Measurements from ENCODE around the gene VAC14. TPM values are rescaled to one million over a fixed set of nuclear protein-coding genes. Genes with fewer than 3 reads are reported as not detected.
"Not testable (repeated sequence)": the region's sequence is repeated elsewhere in the genome, so short reads cannot be mapped to it uniquely, and the experiment has no call there.

Gene VAC14
- total RNA-seq (19.5 TPM), polyA plus RNA-seq (ENCODE audit: insufficient read depth in 1 of 8, insufficient read length in 8 of 8, low replicate concordance in 1 of 8) (10 to 100 TPM; 22.4 to 28.9 (median 25.4) TPM)
- long read RNA-seq, donor 1, partial matches to known transcripts, result 0 of 4 reads
- long read RNA-seq, donor 1, other reads (novel, unspliced or antisense), result 0 of 4 reads
- long read RNA-seq, donor 2, partial matches to known transcripts, result 0 of 2 reads
- long read RNA-seq, donor 2, other reads (novel, unspliced or antisense), result 0 of 2 reads
- long read RNA-seq, donor 3, transcript VAC14-212 (1 exons, 3,609 nt), result major isoform, 5 of 8 reads
- long read RNA-seq, donor 3, partial matches to known transcripts, result 0 of 8 reads
- long read RNA-seq, donor 3, other reads (novel, unspliced or antisense), result 0 of 8 reads
- long read RNA-seq, donor 4, transcript VAC14-212 (1 exons, 3,609 nt), result major isoform, 6 of 10 reads
- long read RNA-seq, donor 4, partial matches to known transcripts, result 0 of 10 reads
- long read RNA-seq, donor 4, other reads (novel, unspliced or antisense), result 0 of 10 reads
- long read RNA-seq, donor 5, transcript VAC14-201 (19 exons, 3,099 nt), result minor isoform, 5 of 12 reads
- long read RNA-seq, donor 5, transcript VAC14-212 (1 exons, 3,609 nt), result major isoform, 6 of 12 reads
- long read RNA-seq, donor 5, partial matches to known transcripts, result 0 of 12 reads
- long read RNA-seq, donor 5, other reads (novel, unspliced or antisense), result 0 of 12 reads
- long read RNA-seq, donor 6, partial matches to known transcripts, result 0 of 6 reads
- long read RNA-seq, donor 6, other reads (novel, unspliced or antisense), result 0 of 6 reads
- long read RNA-seq, donor 7, transcript VAC14-212 (1 exons, 3,609 nt), result major isoform, 7 of 10 reads
- long read RNA-seq, donor 7, partial matches to known transcripts, result 0 of 10 reads
- long read RNA-seq, donor 7, other reads (novel, unspliced or antisense), result 0 of 10 reads
- long read RNA-seq, donor 8, transcript VAC14-212 (1 exons, 3,609 nt), result major isoform, 6 of 8 reads
- long read RNA-seq, donor 8, partial matches to known transcripts, result 0 of 8 reads
- long read RNA-seq, donor 8, other reads (novel, unspliced or antisense), result 0 of 8 reads
- long read RNA-seq, donor 9, partial matches to known transcripts, result 0 of 6 reads
- long read RNA-seq, donor 9, other reads (novel, unspliced or antisense), result 0 of 6 reads
- long read RNA-seq, donor 10, transcript VAC14-212 (1 exons, 3,609 nt), result major isoform, 9 of 13 reads
- long read RNA-seq, donor 10, partial matches to known transcripts, result 0 of 13 reads
- long read RNA-seq, donor 10, other reads (novel, unspliced or antisense), result 0 of 13 reads
- long read RNA-seq, donor 11, partial matches to known transcripts, result 0 of 7 reads
- long read RNA-seq, donor 11, other reads (novel, unspliced or antisense), result 0 of 7 reads

- DNase-seq, result peak; percentile 87
- peaks cover 14% of the 10 kb centered on the region for H3K4me1 ChIP-seq (ENCODE audit: control insufficient read depth, insufficient read depth, low read length)
- no peaks in the 10 kb centered on the region for H3K36me3 ChIP-seq (ENCODE audit: control insufficient read depth, insufficient read depth, low read length)
- peak within 1 kb of the TSS; percentile 88 for H3K4me3 ChIP-seq (ENCODE audit: low read length)
- 0% methylated on average over 49 of the region's 64 CpGs for WGBS (ENCODE audit: insufficient coverage)
- H3K27ac ChIP-seq (ENCODE audit: low read length), result peak within 1 kb of the TSS; percentile 6
- no peaks in the 10 kb centered on the region for H3K9me3 ChIP-seq (replicated peaks; ENCODE audit: control insufficient read depth, low read depth, low read length)
- no peaks in the 10 kb centered on the region for H3K27me3 ChIP-seq (ENCODE audit: control insufficient read depth, insufficient read depth, low read length)
Measured at GRCh38 chr16:70800781-70801480, at the start of gene VAC14. Gene VAC14 (minus strand): TSS chr16:70801158. CDS start chr16:70800900, 258 bp downstream.

GRCh38 chr16:70823498-70824118, 22.6 kb upstream of the VAC14 start:
- not testable (repeated sequence) for DNase-seq; H3K9me3 ChIP-seq (replicated peaks; ENCODE audit: control insufficient read depth, low read depth, low read length); H3K27me3 ChIP-seq (ENCODE audit: control insufficient read depth, insufficient read depth, low read length); H3K4me3 ChIP-seq (ENCODE audit: low read length); H3K27ac ChIP-seq (ENCODE audit: low read length); H3K36me3 ChIP-seq (ENCODE audit: control insufficient read depth, insufficient read depth, low read length); H3K4me1 ChIP-seq (ENCODE audit: control insufficient read depth, insufficient read depth, low read length)
- no CpG with 5 or more reads among the region's 4 CpGs for WGBS (ENCODE audit: insufficient coverage)

GRCh38 chr16:70822734-70823133, 21.8 kb upstream of the VAC14 start:
- not testable (repeated sequence) for H3K4me1 ChIP-seq (ENCODE audit: control insufficient read depth, insufficient read depth, low read length); H3K36me3 ChIP-seq (ENCODE audit: control insufficient read depth, insufficient read depth, low read length); H3K4me3 ChIP-seq (ENCODE audit: low read length); H3K27me3 ChIP-seq (ENCODE audit: control insufficient read depth, insufficient read depth, low read length); H3K9me3 ChIP-seq (replicated peaks; ENCODE audit: control insufficient read depth, low read depth, low read length); H3K27ac ChIP-seq (ENCODE audit: low read length); DNase-seq
- WGBS (ENCODE audit: insufficient coverage), result no CpG with 5 or more reads among the region's 2 CpGs

GRCh38 chr16:70818088-70818487, 17.1 kb upstream of the VAC14 start:
- not testable (repeated sequence) for H3K36me3 ChIP-seq (ENCODE audit: control insufficient read depth, insufficient read depth, low read length); H3K4me3 ChIP-seq (ENCODE audit: low read length); H3K9me3 ChIP-seq (replicated peaks; ENCODE audit: control insufficient read depth, low read depth, low read length); H3K27ac ChIP-seq (ENCODE audit: low read length); H3K4me1 ChIP-seq (ENCODE audit: control insufficient read depth, insufficient read depth, low read length); H3K27me3 ChIP-seq (ENCODE audit: control insufficient read depth, insufficient read depth, low read length); DNase-seq
- 60% methylated on average over 1 of the region's 13 CpGs for WGBS (ENCODE audit: insufficient coverage)

GRCh38 chr16:70809392-70810060, 8.6 kb upstream of the VAC14 start:
- Histone ChIP-seq H3K36me3 (ENCODE audit: control insufficient read depth, insufficient read depth, low read length) (no peaks in the 10 kb centered on the region), H3K9me3 (replicated peaks; ENCODE audit: control insufficient read depth, low read depth, low read length) (no peaks in the 10 kb centered on the region), H3K27me3 (ENCODE audit: control insufficient read depth, insufficient read depth, low read length) (peaks cover 5% of the 10 kb centered on the region), H3K4me1 (ENCODE audit: control insufficient read depth, insufficient read depth, low read length) (no peaks in the 10 kb centered on the region), H3K4me3 (ENCODE audit: low read length) (no peak overlapping the region), H3K27ac (ENCODE audit: low read length) (no peak overlapping the region)
- 58% methylated on average over 7 of the region's 9 CpGs for WGBS (ENCODE audit: insufficient coverage)
- DNase-seq, result no peak

GRCh38 chr16:70808371-70808770, 7.4 kb upstream of the VAC14 start:
- H3K36me3 ChIP-seq (ENCODE audit: control insufficient read depth, insufficient read depth, low read length), result no peaks in the 10 kb centered on the region
- H3K9me3 ChIP-seq (replicated peaks; ENCODE audit: control insufficient read depth, low read depth, low read length), result no peaks in the 10 kb centered on the region
- H3K27ac ChIP-seq (ENCODE audit: low read length), result no peak overlapping the region
- no peaks in the 10 kb centered on the region for H3K4me1 ChIP-seq (ENCODE audit: control insufficient read depth, insufficient read depth, low read length)
- H3K4me3 ChIP-seq (ENCODE audit: low read length), result no peak overlapping the region
- no peak for DNase-seq
- H3K27me3 ChIP-seq (ENCODE audit: control insufficient read depth, insufficient read depth, low read length), result peaks cover 5% of the 10 kb centered on the region

- no peak overlapping the region for H3K27ac ChIP-seq (ENCODE audit: low read length)
- no peaks in the 10 kb centered on the region for H3K9me3 ChIP-seq (replicated peaks; ENCODE audit: control insufficient read depth, low read depth, low read length)
- H3K36me3 ChIP-seq (ENCODE audit: control insufficient read depth, insufficient read depth, low read length), result no peaks in the 10 kb centered on the region
- DNase-seq, result no peak
- peaks cover 3% of the 10 kb centered on the region for H3K4me1 ChIP-seq (ENCODE audit: control insufficient read depth, insufficient read depth, low read length)
- peaks cover 5% of the 10 kb centered on the region for H3K27me3 ChIP-seq (ENCODE audit: control insufficient read depth, insufficient read depth, low read length)
- no peak overlapping the region for H3K4me3 ChIP-seq (ENCODE audit: low read length)
- no CpG with 5 or more reads among the region's 3 CpGs for WGBS (ENCODE audit: insufficient coverage)
Measured at GRCh38 chr16:70805787-70806186, 4.8 kb upstream of the VAC14 start.

- H3K27ac ChIP-seq (ENCODE audit: low read length), result no peak overlapping the region
- no peaks in the 10 kb centered on the region for H3K9me3 ChIP-seq (replicated peaks; ENCODE audit: control insufficient read depth, low read depth, low read length)
- H3K4me3 ChIP-seq (ENCODE audit: low read length), result no peak overlapping the region
- DNase-seq, result no peak
- 100% methylated on average over 1 of the region's 6 CpGs for WGBS (ENCODE audit: insufficient coverage)
- H3K4me1 ChIP-seq (ENCODE audit: control insufficient read depth, insufficient read depth, low read length), result peaks cover 5% of the 10 kb centered on the region
- peaks cover 5% of the 10 kb centered on the region for H3K27me3 ChIP-seq (ENCODE audit: control insufficient read depth, insufficient read depth, low read length)
- H3K36me3 ChIP-seq (ENCODE audit: control insufficient read depth, insufficient read depth, low read length), result no peaks in the 10 kb centered on the region
Measured at GRCh38 chr16:70805380-70805779, 4.4 kb upstream of the VAC14 start.

GRCh38 chr16:70804734-70805169, 3.8 kb upstream of the VAC14 start:
- Histone ChIP-seq H3K27me3 (ENCODE audit: control insufficient read depth, insufficient read depth, low read length) (peaks cover 5% of the 10 kb centered on the region), H3K9me3 (replicated peaks; ENCODE audit: control insufficient read depth, low read depth, low read length) (no peaks in the 10 kb centered on the region), H3K27ac (ENCODE audit: low read length) (no peak overlapping the region), H3K4me3 (ENCODE audit: low read length) (no peak overlapping the region), H3K4me1 (ENCODE audit: control insufficient read depth, insufficient read depth, low read length) (peaks cover 10% of the 10 kb centered on the region), H3K36me3 (ENCODE audit: control insufficient read depth, insufficient read depth, low read length) (no peaks in the 10 kb centered on the region)
- no CpG with 5 or more reads among the region's 2 CpGs for WGBS (ENCODE audit: insufficient coverage)
- no peak for DNase-seq

Measured in muscle of leg (tissue), 16 donors.